Measurements from ENCODE around the gene POU6F1. TPM values are rescaled to one million over a fixed set of nuclear protein-coding genes. Genes with fewer than 3 reads are reported as not detected.

Gene POU6F1
- total RNA-seq, 1 donor from 2014 or later = 3.0 TPM

- DNase-seq (ENCODE audit: low read depth in 2 of 2) = no peak
Observed at GRCh38 chr12:51197736-51198567, 19.9 kb downstream of the POU6F1 start.

- no peak for DNase-seq (ENCODE audit: low read depth in 2 of 2)
Observed at GRCh38 chr12:51196547-51196946, 21.3 kb downstream of the POU6F1 start.

GRCh38 chr12:51195841-51196240 is 22.0 kb downstream of the POU6F1 start:
- no peak for DNase-seq (ENCODE audit: low read depth in 2 of 2)

GRCh38 chr12:51192284-51192671 is 25.6 kb downstream of the POU6F1 start:
- DNase-seq (ENCODE audit: low read depth in 2 of 2) = no peak

GRCh38 chr12:51191516-51192283 is 26.2 kb downstream of the POU6F1 start:
- no peak for DNase-seq (ENCODE audit: low read depth in 2 of 2)

DNA sequence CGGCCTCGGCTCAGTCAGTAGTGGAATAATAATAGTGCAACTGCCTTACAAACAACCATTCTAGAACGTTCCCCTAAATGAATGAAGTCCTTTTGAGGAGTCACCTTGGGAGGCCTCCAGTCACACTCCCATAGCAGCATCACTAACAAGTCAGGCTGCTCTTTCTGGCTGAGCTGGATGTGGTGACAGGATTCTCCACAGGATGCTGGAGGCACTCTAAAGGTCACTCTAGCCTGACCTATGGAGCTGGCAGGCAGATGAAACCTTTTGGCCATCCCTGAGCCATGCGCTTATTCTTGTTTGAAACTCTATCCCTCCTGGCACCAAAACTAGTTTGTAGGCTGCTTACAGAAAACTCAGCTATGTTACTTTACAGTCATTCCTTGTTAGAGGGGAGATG is 27.0 kb downstream of the POU6F1 start:
- DNase-seq (ENCODE audit: low read depth in 2 of 2) = no peak

DNA sequence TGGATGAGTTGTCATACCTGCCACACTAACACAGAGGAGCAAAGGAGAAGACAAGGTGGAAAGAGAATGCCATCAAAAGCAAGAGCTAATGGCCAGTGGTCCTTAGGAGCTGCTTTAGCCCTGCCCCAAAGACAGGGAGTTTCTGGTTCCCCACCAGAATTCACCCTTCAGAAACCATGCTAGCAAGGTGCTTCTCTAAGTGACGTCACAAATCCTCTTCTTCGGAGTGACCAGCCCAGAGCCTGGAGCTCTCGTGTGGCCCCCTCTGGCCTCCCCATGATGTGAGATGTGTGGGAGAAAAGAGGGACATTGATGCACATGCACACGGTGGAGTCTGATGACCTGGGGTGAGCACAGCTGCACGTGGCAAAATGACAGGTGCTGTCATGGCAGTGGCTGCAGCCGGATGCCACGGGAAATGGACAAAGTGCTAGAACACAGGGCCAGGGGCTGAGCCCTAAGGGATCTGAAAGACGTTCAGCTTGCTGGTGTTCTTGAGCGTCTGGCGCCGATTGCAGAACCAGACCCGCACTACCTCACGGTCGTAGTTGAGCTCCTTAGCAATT is 28.0 kb downstream of the POU6F1 start:
- no peak for DNase-seq (ENCODE audit: low read depth in 2 of 2)

DNA sequence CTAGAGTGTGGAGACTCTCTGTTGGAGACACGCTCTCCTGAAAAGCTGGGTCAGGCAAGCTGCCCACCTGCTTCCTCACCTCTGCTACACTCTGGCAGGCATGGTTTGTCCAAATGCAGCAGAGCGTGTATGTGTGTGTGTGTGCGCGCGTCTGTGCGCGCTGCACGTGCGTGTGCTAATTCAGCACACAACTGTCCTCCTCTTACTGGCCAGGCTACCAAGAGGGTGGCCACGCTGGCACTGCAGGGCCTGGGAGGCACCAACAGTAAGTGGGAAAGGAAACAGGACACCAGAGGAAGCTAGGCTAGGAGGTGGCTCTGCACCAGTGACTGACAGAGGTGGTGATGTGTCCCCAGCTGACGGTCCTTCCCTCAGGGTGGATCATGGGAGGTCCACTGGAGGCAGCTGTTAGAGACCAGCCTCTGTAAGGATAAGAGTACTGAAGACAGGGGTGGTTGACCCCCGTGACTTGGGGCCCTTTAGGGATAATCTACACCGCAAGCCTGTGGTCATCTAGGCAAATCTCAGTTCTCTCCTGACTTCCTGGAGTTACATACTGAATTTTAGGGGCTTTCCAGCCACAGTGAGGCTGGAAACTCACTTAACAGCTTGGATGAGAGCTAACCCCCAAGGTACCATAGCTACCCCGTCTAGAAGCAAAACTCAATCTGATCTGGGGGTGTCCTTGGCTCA is 29.4 kb downstream of the POU6F1 start:
- DNase-seq (ENCODE audit: low read depth in 2 of 2) = peak in 1 of 2 donors; percentile 17

GRCh38 chr12:51187370-51187987 is 30.4 kb downstream of the POU6F1 start:
- peak; percentile 16 to 46 for DNase-seq (ENCODE audit: low read depth in 2 of 2)

DNA sequence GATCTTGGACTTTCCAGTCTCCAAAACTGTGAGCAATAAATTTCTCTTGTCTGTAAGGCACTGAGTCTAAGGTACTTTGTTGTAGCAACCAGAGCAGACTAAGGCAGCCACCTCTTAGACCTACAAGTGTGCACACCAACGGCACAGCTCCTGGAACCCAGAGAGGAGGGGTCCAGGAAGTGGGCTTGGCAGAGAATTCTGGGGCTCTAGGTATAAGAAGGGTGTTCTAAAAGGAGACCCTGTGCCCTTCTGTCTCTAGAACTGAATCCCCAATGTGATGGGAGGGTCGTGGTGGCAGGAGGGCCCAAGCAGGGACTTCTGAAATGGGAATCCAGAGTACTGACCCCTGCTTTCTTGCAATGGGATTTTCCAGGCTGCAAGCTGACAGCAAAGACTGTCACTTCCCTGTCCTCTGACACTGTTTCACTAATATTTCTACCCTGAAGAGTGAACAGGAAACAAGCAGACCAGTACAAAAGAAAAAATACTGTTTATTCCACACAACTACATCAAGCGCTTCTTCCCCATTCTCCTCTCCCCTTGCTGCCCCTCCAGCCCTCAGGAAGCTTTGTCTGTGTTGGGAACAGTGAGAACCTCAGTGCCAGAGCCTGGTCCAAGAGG is 31.3 kb downstream of the POU6F1 start:
- DNase-seq (ENCODE audit: low read depth in 2 of 2) = peak; percentile 20 to 56

DNA sequence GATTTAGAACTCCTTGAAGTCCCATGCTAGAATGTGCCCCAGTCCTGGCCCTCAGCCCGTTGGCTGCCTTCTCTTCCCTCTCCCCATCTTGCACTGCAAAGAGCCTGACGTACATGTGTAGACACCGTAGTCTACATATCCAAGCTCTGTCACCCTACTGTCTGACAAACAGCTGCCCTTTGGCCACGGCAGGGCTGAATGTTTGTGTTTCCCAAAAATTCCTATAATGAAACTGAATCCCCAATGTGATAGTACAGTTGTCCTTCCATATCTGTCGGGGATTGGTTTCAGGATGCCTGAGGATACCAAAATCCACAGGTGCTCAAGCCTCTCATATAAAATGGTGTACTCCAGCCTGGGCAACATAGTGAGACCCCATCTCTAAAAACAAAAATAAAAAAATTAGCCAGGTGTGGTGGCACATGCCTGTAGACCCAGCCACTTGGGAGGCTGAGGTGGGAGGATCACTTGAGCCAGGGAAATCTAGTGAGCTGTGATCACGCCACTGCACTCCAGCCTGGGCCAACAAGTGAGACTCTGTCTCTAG is 32.6 kb downstream of the POU6F1 start:
- no peak for DNase-seq (ENCODE audit: low read depth in 2 of 2)

- DNase-seq (ENCODE audit: low read depth in 2 of 2) = peak; percentile 19 to 33
Observed at GRCh38 chr12:51183816-51184215, 34.0 kb downstream of the POU6F1 start.

DNA sequence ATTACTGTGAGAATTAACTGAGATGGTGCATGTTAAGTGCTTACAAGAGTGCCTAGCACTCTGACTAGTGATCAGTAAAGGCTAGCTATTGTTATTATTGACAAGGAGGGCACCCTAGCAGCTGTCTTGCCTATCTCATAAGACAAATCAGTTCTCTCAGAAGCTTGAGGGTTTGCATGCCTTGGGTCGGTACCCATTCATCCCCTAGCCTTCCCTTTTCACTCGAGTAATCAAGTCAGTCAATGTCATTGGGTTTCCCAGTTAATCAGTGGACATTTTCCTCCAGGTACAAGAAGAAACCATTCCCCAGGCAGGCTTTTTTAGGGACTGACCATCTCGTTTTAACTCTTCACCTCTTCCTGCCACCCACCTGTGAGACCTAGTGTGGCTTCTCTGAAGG is 34.5 kb downstream of the POU6F1 start:
- DNase-seq (ENCODE audit: low read depth in 2 of 2) = no peak

DNA sequence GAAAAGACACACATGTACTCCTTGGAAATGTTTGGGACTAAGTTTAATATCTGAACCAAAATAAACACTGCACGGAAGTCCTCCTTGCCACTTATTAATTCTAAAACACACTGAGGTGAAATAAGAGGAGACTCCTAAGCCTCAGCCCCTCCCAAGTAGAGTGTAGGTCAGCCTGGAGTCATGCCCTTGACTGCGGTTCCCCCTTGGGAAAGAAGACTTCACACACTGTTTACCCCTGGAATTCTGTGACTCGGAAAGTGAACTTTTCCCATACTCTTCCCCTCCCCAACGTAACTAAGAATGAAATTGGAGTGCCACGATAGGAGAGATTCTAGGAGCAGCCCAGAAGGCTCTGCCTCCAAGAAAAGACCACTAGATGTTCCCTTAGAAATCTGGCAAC is 36.3 kb downstream of the POU6F1 start:
- no peak for DNase-seq (ENCODE audit: low read depth in 2 of 2)

- no peak for DNase-seq (ENCODE audit: low read depth in 2 of 2)
Observed at GRCh38 chr12:51177897-51178296, 40.0 kb downstream of the POU6F1 start.

DNA sequence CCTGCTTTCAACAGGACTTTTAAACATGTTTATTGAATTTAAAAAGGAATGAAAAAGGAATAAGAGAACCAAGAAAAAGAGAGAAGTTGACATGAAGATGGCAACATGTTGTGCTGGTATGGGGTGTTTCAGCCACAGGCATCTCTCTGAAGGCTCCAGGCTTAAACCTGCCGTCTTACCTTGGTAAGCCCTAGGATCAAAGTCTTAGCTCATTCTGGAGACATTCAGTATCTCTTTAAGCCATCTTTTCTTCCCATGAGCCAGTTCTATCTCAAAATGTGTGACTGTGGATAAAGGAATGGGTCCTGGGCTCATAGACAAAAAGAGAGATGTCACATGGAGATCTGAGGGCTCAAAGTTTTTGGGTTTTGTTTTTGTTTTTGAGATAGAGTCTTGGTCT is 43.4 kb downstream of the POU6F1 start:
- DNase-seq (ENCODE audit: low read depth in 2 of 2) = no peak

DNA sequence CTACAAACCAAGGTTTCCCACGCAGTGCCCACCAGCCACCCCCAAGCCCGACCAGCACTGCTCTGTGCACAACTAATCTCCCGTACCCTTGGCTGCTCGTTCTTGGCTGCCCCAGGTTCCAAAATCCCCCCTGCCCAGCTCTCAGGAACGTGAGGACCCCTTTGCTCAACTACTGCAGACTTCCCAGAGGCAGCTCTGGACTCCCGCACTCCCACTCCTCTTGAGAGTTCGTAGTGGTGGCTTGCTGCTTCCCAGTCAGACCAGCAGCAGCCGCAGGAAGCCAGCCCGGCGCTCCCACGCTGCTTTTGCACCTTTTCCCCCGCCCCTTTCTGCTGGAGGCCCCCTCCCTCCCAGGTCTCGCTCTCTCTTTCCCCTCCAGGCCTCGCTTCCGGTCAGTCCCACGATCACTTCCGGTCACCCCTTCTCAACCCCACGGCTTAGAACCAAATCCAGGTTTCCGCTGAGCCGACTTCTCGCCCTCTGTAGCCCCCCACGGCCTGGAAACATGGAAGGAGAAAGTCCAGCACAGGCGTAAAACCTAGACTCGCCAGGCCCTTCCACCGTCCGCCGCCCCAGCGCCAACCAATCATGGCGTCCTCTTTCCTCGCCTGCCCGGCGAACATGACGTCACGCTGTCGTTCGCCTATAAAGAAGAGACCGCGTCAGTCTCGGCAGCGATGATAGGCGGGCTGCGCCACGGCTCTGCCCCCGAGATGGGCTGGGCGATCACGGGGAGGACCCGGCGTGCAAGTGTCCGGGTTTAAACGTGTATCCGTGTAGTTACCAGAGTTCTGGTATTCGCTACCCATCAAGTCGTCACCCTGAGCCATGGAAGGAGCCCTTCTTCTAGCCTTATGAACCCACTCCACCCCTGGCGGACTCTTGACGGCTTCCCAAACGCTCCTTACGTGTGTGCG is 45.1 kb downstream of the POU6F1 start, which contains the start of gene TFCP2:
Gene TFCP2 (minus strand): TSS at position 621 of the 917 bp plus-strand sequence. CDS start 713 bp downstream, outside the sequence.
- DNase-seq (ENCODE audit: low read depth in 2 of 2) = peak; percentile 99

DNA sequence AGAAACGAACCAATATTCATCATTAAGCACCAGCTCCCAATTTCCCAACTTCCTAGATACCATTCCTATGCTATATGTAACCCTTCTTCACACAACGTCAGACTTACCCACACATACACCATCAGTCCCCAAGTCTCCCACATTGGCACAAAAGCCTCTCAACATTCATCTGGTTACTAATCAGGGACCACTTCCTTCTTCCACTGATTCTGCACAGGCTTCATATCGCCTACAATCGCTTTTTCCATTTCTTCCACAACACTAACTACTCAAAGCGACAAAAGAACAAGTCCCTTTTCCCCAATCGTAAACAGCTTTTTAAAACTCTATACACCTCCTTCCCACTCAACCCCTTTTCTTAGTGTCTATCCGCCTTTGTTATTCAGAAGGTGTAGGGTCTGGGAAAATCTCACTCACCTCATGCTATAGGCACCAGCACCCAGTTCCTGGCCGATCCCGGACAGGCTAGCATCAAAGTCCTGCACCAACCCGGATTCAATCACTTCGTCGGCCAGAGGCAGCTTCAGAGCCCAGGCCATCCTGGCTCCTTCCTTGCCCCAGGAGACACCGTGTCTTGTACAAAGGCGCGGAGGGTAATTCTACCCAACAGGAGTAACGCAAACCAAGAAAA is 45.9 kb downstream of the POU6F1 start:
- peak; percentile 37 to 49 for DNase-seq (ENCODE audit: low read depth in 2 of 2)

GRCh38 chr12:51163795-51164194 is 54.1 kb downstream of the POU6F1 start:
- no peak for DNase-seq (ENCODE audit: low read depth in 2 of 2)

Data from lung microvascular endothelial cell (primary cell).